Measurements from ENCODE around the gene LRP8. TPM values are rescaled to one million over a fixed set of nuclear protein-coding genes. Genes with fewer than 3 reads are reported as not detected.
A peak's percentile ranks its signal among the peaks of the same experiment; 100 is the strongest.

Gene LRP8
- total and polyA plus RNA-seq, 9 of the 15 experiments (the other 6 are each of a cell fraction or from before 2014, with no cell fraction given) = 7.1 to 56.1 (median 31.3) TPM

- DNase-seq (ENCODE audit: extremely low read depth in 1 of 4, low spot score in 3 of 4) = no peak
- H3K4me1 ChIP-seq (replicated peaks in 1 of 2; ENCODE audit: control insufficient read depth in 2 of 2, insufficient read depth in 2 of 2, low read length in 2 of 2) = peaks cover 0 to 19% of the 10 kb centered on the region in 2 experiments; a peak in 3 of 5 replicates
- no peak for ATAC-seq
- intact Hi-C loops (cut with micrococcal nuclease) (no loop called here), in situ Hi-C loops (cut with MboI) (no loop called here)
- H3K79me2 ChIP-seq (ENCODE audit: control insufficient read depth, insufficient read depth, low read length) = peaks cover 15% of the 10 kb centered on the region
- POLR2A ChIA-PET = interaction anchor here (1.1 to 2.4 kb wide), 3 partner anchors 9 to 22 kb away, joined by 4 to 8 read pairs (median 4); no protein-coding TSS in a partner anchor
- H3K36me3 ChIP-seq (ENCODE audit: control insufficient read depth, insufficient read depth, low read length) = peaks cover 30% of the 10 kb centered on the region; the same call in 2 of the 3 replicates
- H4K20me1 ChIP-seq (replicated peaks; ENCODE audit: control insufficient read depth, insufficient read depth, low read length) = peaks cover 11% of the 10 kb centered on the region
- no peak for FAIRE-seq
- no peak overlapping the region for H3K27ac ChIP-seq (ENCODE audit: extremely low read depth, low read depth, low read length)
- no TSS peak for BruUV-seq (replicated peaks)
- no peaks in the 10 kb centered on the region for H3K27me3 ChIP-seq (ENCODE audit: control insufficient read depth in 2 of 2, insufficient read depth in 2 of 2, low read length in 2 of 2)
- H3K9me3 ChIP-seq (replicated peaks; ENCODE audit: control insufficient read depth, insufficient read depth, low read depth, low read length) = no peaks in the 10 kb centered on the region
- peaks cover 6% of the 10 kb centered on the region for H3K9me1 ChIP-seq (ENCODE audit: control insufficient read depth, insufficient read depth, low read length)
- H3K4me2 ChIP-seq (ENCODE audit: insufficient read depth, low read length) = no peak overlapping the region
- 81% methylated on average over 14 of the region's 14 CpGs for WGBS (ENCODE audit: insufficient coverage, low coverage, missing lambda C conversion rate)
- no peak overlapping the region for H2AFZ ChIP-seq (ENCODE audit: low read depth, low read length)
- peak overlapping the region in 1 of 2 experiments; percentile 66; a peak in 2 of 4 replicates for H3K9ac ChIP-seq (ENCODE audit: insufficient read depth in 1 of 2, low read depth in 2 of 2, low read length in 2 of 2)
- TF ChIP-seq PML (IDR thresholded peaks at IDR 0.05; ENCODE audit: low read length) = no peak
- no peak for TF ChIP-seq ZNF584 (CRISPR knock-in tag; IDR thresholded peaks at IDR 0.05; ENCODE audit: low read depth)
- TF ChIP-seq TCF7L2 (IDR thresholded peaks at IDR 0.05; ENCODE audit: low read depth, low read length) = no peak
- no peak for TF ChIP-seq MBD1 (CRISPR knock-in tag; IDR thresholded peaks at IDR 0.05)
- TF ChIP-seq BCOR (IDR thresholded peaks at IDR 0.05) = no peak
- TF ChIP-seq EP400 (IDR thresholded peaks at IDR 0.05) = no peak
- TF ChIP-seq STAT5A (IDR thresholded peaks at IDR 0.05; ENCODE audit: borderline replicate concordance, low read length) = no peak
- no peak overlapping the region for H3K4me3 ChIP-seq
- CTCF ChIA-PET (ENCODE audit: low intra/inter-chr PET ratio) = no interaction called here
Measured at GRCh38 chr1:53303726-53304515, 23.9 kb downstream of the LRP8 start.

All from K562 (cell line).